HG02973 (cell line): ENCODE results near the gene SALL2.
"Not testable (repeated sequence)": the region's sequence is repeated elsewhere in the genome, so short reads cannot be mapped to it uniquely, and the experiment has no call there.

ENCODE experiments used
- ATAC-seq: cut with Tn5 transposase; IDR thresholded peaks from one replicate; pipeline ENCODE4 v1.9.1; 2021; ENCODE audit warnings: moderate library complexity; ENCODE audit not compliant: unreplicated experiment

SALL2 gene

DNA sequence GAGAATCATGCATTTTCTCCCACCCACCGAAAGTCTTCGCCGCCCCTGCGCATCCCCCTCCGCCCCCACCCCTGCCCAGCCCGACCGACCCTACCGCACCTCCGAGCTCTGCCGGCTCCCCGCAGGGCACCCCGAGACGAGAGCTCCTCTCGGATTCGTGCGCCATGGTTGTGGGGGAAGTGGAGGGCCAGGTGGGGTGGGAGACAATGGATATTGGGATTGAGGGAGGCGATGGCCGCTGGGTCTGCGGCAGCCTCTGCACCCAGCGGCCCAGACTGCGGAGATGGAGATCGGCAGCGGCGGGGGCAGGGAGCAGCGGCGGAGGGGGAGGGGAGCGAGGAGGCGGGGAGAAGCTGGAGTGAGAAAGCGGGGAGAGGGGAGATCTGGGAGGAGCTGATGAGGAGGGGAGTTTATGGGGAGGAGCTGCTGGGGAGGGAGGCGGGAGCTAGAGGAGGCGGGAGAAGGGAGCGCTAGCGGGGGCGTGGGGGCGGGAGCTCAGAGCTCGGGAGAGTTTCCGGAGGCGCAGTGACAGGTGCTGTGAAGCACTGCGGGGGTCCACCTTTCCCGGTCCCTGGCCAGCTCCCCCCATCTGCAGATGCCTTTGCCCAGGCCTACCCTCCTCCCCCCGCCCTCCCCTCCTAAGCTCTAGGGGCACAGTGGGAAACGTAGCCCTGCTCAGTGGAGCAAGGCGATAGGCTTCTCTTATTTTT, at the start of gene SALL2:
SALL2 (minus strand) TSS at position 385 of the 710 bp plus-strand sequence; CDS start at position 166, 219 bp downstream.
- ATAC-seq, result no peak

DNA sequence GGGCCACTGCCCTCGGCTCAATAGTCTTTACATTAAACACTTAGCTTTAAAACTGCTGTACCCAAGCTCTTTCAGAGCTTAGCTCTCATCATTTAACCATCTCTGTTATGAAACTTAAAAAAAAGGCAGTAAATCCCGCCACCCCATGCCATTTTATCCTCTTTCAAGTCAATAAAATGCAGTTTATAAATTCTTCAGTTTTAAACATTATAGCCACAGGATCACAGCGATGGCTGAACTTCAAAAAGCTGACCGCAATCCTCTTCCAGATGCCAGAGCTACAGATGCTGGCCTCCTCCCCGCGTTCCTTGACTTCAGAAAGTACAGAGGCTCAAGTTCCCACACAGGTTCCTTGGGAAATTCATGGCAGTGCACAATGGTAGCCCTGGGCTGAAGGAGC, 49.5 kb upstream of the SALL2 start:
- ATAC-seq, result no peak

DNA sequence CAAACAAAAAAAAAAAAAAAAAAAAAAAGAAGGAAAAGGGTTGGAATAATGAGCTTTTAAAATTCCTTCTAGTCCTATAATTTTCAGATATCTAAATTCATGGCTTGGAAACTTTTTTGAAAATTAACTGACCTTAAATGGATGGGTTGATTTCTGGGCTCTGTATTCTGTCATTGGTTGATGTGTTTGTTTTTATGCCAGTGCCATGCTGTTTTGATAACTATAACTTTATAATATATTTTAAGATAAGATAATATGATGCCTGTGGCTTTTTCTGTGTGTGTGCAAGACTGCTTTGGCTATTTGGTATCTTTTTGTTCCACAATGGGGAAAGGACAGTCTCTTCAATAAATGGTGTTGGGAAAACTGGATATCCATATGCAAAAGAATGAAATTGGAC, 46.5 kb upstream of the SALL2 start:
- no peak for ATAC-seq

DNA sequence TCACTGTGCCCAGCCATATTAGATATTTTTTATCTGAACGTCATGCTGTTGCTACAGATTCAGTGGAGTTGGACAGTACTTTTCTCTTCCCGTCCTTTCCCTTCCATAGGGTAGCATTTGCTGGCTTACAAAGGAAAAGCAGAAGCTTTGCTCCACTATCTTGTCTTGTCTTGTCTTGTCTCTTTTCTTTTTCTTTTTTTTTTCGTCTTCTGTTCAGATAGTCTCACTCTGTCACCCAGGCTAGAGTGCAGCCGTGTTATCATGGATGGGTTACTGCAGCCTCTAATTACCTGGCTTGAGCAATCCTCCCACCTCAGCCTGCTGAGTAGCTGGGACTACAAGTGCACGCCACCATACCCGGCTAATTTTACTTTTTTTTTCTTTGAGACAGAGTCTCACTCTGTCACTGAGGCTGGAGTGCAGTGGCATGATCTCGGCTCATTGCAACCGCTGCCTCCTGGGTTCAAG, 32.6 kb upstream of the SALL2 start:
- ATAC-seq, result no peak

DNA sequence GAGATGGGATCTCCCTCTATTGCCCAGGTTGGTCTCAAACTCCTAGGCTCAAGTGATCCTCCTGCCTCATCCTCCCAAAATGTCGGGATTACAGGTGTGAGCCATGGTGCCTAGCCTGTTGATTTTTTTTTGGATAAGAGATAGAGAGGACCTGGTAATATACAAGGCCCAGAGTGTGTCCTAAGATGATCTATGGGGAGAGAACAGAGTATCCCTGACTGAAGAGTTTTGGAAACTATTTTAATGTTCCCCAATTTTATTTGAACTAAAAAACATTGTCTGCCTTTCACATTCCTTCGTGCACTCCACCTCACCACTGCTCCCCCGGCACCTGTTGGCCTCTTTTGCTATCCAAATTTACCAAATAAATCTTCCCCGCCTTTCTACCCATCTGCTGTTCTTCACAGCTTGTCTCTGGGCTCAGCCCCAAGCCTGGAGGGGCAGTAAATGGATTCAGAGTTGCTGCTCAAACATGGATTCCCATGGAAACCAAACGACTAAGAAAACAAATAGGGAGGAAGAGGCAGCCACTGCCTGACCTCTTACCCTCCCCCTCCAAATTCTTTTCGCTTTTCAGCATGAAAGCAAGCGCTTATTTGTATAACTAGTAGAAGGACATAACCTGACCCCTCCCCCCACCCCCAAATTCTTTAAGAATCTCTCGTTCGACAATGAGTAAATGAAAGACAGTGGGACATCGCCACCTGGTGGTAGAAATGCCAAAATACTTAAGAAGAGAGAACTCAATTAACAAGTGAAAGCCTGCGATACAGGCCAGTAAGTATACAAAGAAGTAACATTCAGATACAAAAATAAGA, 31.1 kb upstream of the SALL2 start:
- no peak for ATAC-seq

DNA sequence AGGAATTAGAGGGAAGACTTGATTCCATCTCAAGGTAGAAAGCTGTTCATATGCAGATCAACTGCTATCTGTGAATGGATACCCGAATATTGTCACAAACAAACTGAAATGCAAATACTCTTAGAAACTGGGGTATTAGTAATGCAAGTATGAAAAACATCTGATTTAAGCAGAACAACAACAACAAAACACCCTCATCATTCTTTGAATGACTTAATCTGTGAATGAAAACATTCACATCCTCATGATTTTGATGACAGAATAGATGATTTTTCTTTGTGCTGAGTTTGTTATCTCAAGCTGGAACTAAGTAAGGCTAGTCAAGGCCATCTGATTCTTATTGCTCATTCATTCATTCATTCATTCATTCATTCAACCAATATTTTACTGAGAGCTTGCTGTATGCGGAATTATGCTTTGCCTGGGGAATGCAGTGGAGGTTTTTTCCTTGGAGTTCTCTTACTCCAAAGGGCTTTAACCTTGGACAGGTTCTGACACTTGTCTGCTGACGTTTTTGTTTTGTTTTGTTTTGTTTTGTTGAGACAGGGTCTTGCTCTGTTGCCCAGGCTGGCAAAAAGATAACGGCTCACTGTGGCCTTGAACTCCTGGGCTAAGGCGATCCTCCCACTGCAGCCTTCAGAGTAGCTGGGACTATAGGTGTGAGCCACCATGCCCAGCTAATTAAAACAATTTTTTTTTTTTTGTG, 30.4 kb upstream of the SALL2 start:
- ATAC-seq, result no peak

DNA sequence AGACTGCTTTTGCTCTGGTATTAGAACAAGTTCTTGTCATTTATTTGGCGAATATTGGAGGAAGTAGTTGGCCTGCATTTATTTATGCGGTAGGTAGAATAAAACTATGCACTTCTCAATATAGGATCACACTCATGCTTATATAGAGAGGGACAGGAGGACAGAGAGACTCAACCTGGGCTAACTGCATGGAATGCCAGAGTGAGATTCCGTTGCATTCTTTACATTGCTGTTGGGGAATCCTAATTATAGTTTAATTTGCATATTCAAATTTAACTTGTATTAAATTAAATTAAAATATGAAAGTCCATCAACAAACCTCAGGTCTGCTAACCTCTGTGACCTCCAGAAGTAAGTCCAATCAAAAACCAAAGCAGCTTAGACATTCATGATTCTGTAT, 27.1 kb upstream of the SALL2 start:
- ATAC-seq, result no peak

DNA sequence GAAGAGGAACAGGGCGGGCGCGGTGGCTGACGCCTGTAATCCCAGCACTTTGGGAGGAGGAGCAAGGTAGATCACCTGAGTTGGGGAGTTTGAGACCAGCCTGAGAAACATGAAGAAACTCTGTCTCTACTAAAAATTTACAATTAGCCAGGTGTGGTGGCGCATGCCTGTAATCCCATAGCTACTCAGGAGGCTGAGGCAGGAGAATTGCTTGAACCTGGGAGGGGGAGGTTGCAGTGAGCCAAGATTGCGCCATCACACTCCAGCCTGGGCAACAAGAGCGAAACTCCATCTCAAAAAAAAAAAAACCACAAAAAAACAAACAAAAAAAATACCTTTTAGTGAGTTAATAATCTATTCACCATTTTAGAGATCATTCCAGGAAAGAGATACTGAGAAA, 18.4 kb upstream of the SALL2 start:
- not testable (repeated sequence) for ATAC-seq

DNA sequence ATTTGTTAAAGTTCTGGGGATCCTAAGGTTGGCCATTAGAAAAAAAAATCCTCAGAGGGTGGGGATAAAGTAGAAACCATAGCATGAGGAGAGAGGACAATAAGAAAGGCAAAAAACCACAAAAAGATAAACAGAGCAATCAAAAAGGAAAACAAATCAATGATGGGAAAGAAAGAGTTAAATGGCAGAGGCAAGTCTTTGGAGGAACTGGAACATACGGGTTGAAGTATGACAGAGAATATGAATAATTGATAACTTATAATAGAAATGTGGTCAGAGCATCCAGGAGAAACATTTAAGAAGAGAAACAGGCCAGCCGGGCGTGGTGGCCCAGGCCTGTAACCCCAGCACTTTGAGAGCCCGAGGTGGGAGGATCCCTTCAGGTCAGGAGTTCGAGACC, 17.8 kb upstream of the SALL2 start:
- ATAC-seq, result no peak

DNA sequence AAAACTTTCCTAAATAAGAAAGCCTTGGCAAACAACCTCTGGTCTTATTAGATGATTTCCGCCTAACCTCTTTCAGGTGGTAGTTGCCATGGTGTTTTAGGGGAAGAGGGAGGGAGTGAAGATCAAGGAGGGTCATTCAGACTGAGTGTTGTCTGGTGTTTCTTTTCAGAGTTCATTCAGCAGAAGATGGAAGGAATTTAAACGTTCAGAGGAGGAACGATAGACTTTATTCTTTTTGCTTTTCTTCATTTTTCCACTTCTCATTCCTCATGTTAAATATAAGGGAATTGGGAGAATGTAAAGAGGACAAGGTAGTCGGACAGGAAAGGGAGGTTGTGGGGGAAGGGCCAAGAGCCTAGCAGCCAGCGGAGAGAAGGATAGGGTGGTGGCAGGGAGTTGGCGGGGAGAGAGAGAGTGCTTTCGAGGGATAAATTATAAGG, 17.4 kb upstream of the SALL2 start:
- no peak for ATAC-seq

DNA sequence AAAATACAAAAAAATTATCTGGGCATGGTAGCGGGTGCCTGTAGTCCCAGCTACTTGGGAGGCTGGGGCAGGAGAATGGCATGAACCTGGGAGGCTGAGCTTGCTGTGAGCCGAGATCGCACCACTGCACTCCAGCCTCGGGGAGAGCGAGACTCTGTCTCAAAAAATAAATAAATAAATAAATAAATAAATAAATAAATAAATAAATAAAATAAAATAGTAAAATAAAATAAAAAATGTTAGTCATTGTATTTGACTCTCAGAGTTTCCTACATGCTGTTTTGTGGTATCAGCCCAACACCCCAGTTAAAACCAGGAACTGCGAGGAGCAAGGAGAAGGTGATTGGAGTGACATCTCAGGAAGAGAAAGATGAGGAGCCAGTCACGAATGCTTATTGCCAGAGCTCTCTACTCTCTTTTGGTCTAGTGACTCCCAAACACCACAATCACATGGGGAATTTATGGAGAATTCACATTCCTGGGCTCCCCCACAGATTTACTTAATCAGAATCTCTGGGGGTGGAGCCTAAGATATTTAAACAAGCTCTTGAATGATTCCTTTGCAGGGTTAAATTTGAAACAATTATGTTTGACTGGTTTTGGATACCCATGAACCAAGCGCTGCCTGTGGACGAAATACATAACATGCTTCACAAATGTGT, 15.4 kb upstream of the SALL2 start:
- no peak for ATAC-seq

DNA sequence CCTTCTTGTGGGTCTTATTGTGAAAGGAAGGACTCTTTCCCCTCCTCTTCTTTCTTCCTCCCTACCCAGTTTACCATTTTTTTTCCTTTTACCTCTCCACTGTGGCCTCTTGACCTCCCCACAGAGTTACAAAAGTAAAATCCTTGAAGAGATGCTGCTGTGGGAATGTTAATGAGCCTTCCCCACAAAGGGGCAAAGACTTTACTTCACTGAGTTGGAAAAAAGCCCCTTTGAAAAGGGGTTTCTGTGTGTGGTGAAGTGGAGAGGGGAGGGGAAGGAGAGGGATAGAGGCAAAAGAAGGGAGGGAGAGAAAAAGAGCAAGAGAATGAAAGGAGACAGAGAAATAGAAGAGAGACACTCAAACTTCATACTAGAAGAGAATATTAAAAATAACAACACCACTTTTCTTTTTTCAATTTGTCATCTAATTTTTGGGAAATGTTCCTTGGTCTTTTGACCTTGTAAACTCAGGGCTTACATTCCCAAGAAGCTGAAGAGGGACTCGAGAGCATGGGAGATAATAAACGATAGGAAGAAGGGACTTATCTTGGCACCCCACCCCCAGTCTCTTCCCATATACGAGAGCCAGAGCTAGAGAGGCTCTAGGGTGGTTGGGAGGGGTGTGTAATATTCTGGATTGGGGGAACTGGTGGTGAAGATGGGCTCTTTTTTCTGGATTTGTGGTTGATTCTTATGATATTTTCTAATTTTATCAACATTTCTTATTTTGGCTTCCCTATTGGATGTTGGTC, 13.2 kb upstream of the SALL2 start:
- no peak for ATAC-seq

DNA sequence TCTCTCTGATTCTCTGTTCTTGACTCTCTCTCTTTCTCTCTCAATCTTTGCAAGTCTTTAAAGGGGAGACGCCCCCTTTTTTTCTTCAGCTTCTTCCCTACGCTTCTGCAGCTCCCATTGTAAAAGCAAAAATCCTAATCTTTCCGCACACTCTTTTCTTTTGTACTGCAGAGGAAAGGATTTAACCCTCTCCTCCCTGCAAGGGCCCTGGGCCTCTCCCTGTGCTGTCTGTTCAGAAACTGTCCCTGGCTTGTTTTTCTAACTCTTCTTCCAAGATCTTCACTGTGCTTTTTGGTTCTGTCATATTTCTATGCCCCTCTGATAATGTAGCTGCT, 10.9 kb upstream of the SALL2 start:
- no peak for ATAC-seq

DNA sequence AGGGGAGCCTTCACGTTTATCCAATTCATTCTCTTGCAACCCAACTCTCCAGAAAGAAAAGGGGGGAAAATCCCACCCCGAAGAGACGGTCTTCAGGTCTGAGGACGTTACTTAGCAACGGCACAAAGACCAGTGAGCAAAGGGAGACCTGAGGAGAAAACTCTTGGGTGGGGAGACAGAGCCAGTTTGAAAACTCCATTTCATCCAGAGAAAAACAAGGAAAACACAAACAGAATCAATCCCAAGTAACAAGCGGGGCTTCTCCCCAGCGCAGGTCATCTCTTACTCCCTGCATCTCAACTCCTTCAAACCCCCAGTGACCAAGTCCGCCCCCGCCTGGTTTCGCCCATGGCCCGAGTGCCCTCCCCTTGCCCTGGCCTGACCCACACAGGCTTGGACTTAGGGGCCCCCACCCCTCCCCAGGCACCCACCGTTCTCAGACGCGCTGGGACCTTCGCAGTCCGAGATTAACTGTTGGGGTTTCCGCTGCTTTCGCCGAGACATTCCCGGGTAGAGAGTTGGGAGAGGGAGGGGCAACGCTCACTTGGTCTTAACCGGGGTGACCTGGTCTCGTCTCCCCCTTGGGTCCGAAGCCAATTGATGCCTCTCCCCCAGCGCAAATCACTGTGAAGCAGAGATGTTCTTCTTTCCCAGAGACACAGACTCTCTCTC, 10.4 kb upstream of the SALL2 start:
- ATAC-seq, result no peak

DNA sequence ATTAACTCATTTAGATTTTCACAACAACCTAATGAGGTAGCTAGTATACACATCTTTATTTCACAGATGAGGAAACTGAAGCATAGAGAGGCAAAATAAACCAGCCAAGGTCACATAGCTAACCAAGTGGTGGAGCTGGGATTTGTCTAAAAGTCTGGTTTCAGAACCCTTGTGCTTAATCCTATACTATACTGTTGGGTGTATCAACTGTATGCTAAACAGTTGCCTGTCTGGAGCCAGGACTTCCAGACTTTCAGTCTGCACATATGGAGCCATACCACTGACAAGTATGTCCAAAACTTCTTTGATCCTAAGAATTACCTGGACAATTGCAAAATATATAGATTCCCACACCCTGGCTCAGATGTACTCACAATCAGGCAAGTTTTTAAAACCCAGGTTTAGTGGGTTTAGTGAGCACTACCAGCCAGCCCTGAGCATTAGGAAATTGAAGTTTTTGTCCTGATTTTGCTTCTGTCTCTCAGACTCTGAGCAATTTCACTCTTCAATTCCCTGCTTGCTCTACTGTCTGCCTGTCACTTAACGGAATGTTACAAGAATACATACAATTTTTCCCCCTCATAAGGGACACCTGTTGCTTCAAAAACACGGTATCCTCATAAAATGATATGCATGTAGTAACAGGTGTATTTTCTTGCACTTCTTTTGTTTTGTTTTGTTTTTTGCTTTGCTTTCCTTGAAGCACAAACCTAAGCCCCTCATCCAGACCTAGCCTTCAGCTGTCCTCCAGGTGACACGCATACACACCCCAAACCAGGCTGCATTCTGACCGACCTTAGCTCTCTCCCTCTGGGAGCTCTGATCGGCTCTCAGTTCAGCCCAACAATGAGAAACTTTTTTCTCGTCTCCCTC, 9.6 kb upstream of the SALL2 start:
- ATAC-seq, result no peak

DNA sequence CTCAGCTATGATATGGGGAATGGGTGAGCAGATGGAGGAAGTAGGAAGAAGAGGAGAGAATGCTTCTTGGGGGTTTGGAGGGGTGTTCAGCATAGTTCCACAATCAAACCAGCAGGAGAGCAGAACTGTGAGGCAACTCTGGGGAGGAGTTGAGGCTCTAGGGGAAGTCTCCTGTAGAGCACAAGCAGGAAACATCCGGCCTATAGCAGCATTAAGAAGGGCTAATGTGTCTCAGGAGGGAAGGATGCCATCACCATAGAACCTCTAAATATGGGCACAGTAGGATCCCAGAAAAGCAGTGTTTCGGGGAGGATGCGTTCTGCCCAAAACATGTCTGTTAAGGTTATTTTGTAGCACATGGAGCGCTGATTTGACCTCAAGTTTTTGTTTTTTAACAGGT, 8.4 kb upstream of the SALL2 start:
- no peak for ATAC-seq

DNA sequence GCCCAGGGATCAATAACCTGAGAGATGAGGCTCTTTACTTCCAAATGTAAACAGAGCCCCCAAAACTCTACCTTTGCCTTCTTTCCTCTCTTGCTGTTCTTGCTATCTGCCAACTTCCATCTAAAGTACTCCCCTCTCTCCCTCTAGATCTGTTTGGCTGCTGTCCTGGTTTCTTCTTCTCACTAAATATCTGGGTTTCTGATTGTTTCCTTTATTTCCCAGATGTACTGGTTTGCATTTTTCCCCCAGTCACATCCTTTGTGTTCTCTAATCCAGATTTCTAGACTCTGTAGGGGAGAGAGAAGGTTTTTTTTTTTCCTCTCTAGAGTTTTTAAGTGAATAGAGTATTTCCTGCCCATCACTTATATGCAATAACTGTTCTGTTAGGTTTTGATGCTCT, 7.1 kb upstream of the SALL2 start:
- no peak for ATAC-seq

DNA sequence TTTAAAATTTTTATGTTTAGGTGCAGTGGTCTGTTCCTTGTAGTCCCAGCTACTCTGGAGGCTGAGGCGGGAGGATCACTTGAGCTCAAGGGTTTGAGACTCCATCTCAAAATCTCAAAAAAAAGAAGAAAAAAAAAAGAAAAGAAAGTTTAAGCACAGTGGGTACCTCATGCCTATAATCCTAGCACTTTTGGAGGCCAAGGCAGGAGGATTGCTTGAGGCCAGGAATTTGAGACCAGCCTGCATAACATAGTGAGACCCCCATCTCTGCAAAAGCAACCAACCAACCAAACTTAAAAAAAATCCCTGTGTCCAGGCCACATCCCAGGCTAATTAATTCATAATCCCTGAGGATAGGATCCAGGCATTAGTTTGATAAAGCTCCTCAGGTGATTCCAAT, 3.4 kb upstream of the SALL2 start:
- ATAC-seq, result no peak
